Heart right ventricle (tissue), 16 donors: Measurements from ENCODE around the gene PADI4. TPM values are rescaled to one million over a fixed set of nuclear protein-coding genes. Genes with fewer than 3 reads are reported as not detected.
"Not testable (repeated sequence)": the region's sequence is repeated elsewhere in the genome, so short reads cannot be mapped to it uniquely, and the experiment has no call there.

Source experiments
- ATAC-seq, 8 donors: fragments of 200-7000 bp; cut with Tn5 transposase; one replicate each; pipeline ENCODE4 v1.9.1; 2020; ENCODE audit warnings: mild to moderate bottlenecking in 8 of 8, moderate library complexity in 8 of 8, moderate number of reproducible peaks in 1 of 8
- DNase-seq, 2 donors: peaks; one replicate each; pipeline ENCODE4 v3.0.0-alpha.2; 2020
- H3K27ac ChIP-seq, 10 donors: fragments of 200-600 bp; sonication (generic) in 2 of 10; one replicate each; pipeline versions ENCODE4 v1.5.0 to v1.8.0; 2020 to 2022; ENCODE audit warnings: mild to moderate bottlenecking in 3 of 10
- H3K27me3 ChIP-seq, 7 donors: fragments of 200-600 bp; one replicate each; pipeline ENCODE4 v1.8.0; 2021 to 2022; ENCODE audit warnings: mild to moderate bottlenecking in 2 of 7
- H3K36me3 ChIP-seq, 9 donors: fragments of 200-600 bp; sonication (generic) in 1 of 9; one replicate each; pipeline versions ENCODE4 v1.5.0 to v1.8.0; 2020 to 2022; ENCODE audit warnings: mild to moderate bottlenecking in 2 of 9
- H3K4me1 ChIP-seq, 9 donors: fragments of 200-600 bp; sonication (generic) in 1 of 9; one replicate each; pipeline versions ENCODE4 v1.5.0 to v1.8.0; 2020 to 2022; ENCODE audit warnings: mild to moderate bottlenecking in 4 of 9
- H3K4me3 ChIP-seq, 10 donors: fragments of 200-600 bp; sonication (generic) in 2 of 10; one replicate each; pipeline versions ENCODE4 v1.5.0 to v1.8.0; 2020 to 2022; ENCODE audit warnings: mild to moderate bottlenecking in 7 of 10, moderate library complexity in 2 of 10
- H3K9me3 ChIP-seq, 11 donors: fragments of 200-600 bp in 10 of 11; sonication (generic) in 2 of 11; one replicate each; pipeline versions ENCODE4 v1.5.0 to v1.8.0; 2013 to 2022; ENCODE audit warnings: mild to moderate bottlenecking in 2 of 11, control low read depth in 1 of 11, moderate library complexity in 1 of 11
- CTCF ChIP-seq, 9 donors: fragments of 200-600 bp; sonication (generic) in 2 of 9; IDR thresholded peaks; one replicate each; pipeline versions ENCODE4 v1.5.0 to v1.8.0; 2021 to 2022; ENCODE audit warnings: antibody characterized with exemption in 9 of 9, mild to moderate bottlenecking in 5 of 9, moderate library complexity in 1 of 9
- WGBS, 2 donors: extraction: QIAGEN DNeasy Blood & Tissue Kit; methylation state at CpG; one replicate each; pipeline ENCODE4 v1.1.7; 2013; ENCODE audit warnings: inconsistent platforms in 1 of 2; 5-methylcytosine and 5-hydroxymethylcytosine counted together
- intact Hi-C, 10 donors: fragments of 100-400 bp; cut with DNase I; formaldehyde crosslinking; loops; one replicate each; pipeline versions ENCODE4 v1.11.1 to v1.14.2; 2022
- polyA plus RNA-seq, 2 donors: library from polyadenylated mRNA; stranded (reverse); fragments of 200-250 nt; gene quantifications; one replicate each; pipeline ENCODE4 v1.2.3, GENCODE V29; 2013
- total RNA-seq, 10 donors: library from RNA; stranded (reverse); fragmentation: NEBNext Ultra II Directional in 3 of 10; extraction: Animal tissue kit (Norgen Biotek cat#: 25700) in 3 of 10; gene quantifications; one replicate each; pipeline versions ENCODE4 v1.2.1 to v1.2.4, GENCODE V29; 2021 to 2023
- donor health status: Arrhythmogenic right ventricular cardiomyopathy.
- donor health status: ischemic (EF 13 %, LVEDD 7.1; RV severe dilation, severe dysfunction).
- donor health status: healthy with polysubstance abuse.
- donor health status: DM: no; HTN: yes; CAD: no.
- donor health status: DM: no; HTN: no; CAD: no.
- donor health status: ischemic (EF 25% LVEDD 6.9; RV normal size, moderate dysfunction).
- donor health status: ischemic (EF 25% LVEDD 5.7; RV mildly dilated, moderate dysfunction).
- donor health status: healthy.
- donor health status: DM: yes; HTN: yes; CAD: no.
- donor health status: Ischemic cardiomyopathy.
- donor health status: ischemic (EF 35%, LVEDD 5.7; RV mildly dilated, moderate dysfunction).
- donor health status: nonischemic (EF 11% LVEDD 7.7; RV severe dilation, severe dysfunction).
- donor health status: DM: yes; HTN: yes; CAD: no.
- donor health status: PGD.
- donor health status: ischemic (EF 29% LVEDD 5.4; RV normal size, mild dysfunction).
- donor health status: nonischemic (EF 23%, LVEDD 6.1; RV moderate dilation, normal function).

Gene PADI4
- total and polyA plus RNA-seq, 12 donors, result 0.06 to 3.0 (median 0.61) TPM; not detected in 2

GRCh38 chr1:17338706-17339493, 30.9 kb downstream of the PADI4 start:
- intact Hi-C loops, result loop anchor here in 7 of 10 donors (5.0 to 10.0 kb wide), 4 partner anchors 212 to 277 kb away; no protein-coding TSS in a partner anchor
- no peak for DNase-seq
- H3K4me1 ChIP-seq, result no peaks in the 10 kb centered on the region
- no peaks in the 10 kb centered on the region for H3K36me3 ChIP-seq
- no peak overlapping the region for H3K4me3 ChIP-seq
- no peak overlapping the region for H3K27ac ChIP-seq
- WGBS, 2 donors, result 68 to 71% methylated on average over 15 of the region's 15 CpGs
- no peaks in the 10 kb centered on the region for H3K9me3 ChIP-seq
- no peak for ATAC-seq
- peaks cover 0 to 48% (median 29%) of the 10 kb centered on the region in 7 donors for H3K27me3 ChIP-seq
- no peak for TF ChIP-seq CTCF (IDR thresholded peaks at IDR 0.05)

- 66 to 81% methylated on average over 7 of the region's 7 CpGs for WGBS, 2 donors
- TF ChIP-seq CTCF (IDR thresholded peaks at IDR 0.05), result no peak
- no peaks in the 10 kb centered on the region for H3K9me3 ChIP-seq
- H3K27me3 ChIP-seq, result peaks cover 0 to 48% (median 29%) of the 10 kb centered on the region in 7 donors
- H3K4me3 ChIP-seq, result no peak overlapping the region
- no peaks in the 10 kb centered on the region for H3K36me3 ChIP-seq
- ATAC-seq, result no peak
- no peaks in the 10 kb centered on the region for H3K4me1 ChIP-seq
- H3K27ac ChIP-seq, result no peak overlapping the region
- DNase-seq, result no peak
- intact Hi-C loops, result loop anchor here in 7 of 10 donors (5.0 to 10.0 kb wide), 4 partner anchors 212 to 277 kb away; no protein-coding TSS in a partner anchor
Observed at GRCh38 chr1:17339521-17339920, 31.5 kb downstream of the PADI4 start.

DNA sequence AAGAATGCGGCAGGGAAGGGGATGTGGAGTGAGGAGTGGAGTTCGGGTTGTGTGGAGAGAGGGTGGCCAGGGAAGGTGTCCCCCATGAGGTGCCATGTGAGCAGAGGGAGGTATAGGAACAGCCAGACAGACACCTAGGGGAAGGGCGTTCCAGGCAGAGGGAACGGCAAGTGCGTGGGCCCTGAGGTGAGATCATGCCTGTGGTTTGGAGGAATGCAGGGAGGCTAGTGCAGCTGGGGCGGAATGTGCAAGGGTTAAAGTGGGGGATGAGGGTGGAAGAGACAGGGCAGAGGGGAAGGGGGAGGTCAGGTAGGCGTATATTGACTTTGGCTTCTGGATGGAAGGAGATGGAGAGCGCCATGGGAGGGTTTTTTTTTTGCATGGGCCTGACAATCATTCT, 32.4 kb downstream of the PADI4 start:
- DNase-seq (no peak), ATAC-seq (no peak)
- intact Hi-C loops, result loop anchor here in 1 of 10 donors (5.0 kb wide), 1 partner anchor 273 kb away; no protein-coding TSS in a partner anchor
- no peaks in the 10 kb centered on the region for H3K36me3 ChIP-seq
- peaks cover 0 to 50% (median 27%) of the 10 kb centered on the region in 7 donors for H3K27me3 ChIP-seq
- H3K4me3 ChIP-seq, result no peak overlapping the region
- H3K9me3 ChIP-seq, result no peaks in the 10 kb centered on the region
- no peak overlapping the region for H3K27ac ChIP-seq
- 74 to 78% methylated on average over 8 of the region's 8 CpGs for WGBS, 2 donors
- H3K4me1 ChIP-seq, result no peaks in the 10 kb centered on the region
- no peak for TF ChIP-seq CTCF (IDR thresholded peaks at IDR 0.05)

DNA sequence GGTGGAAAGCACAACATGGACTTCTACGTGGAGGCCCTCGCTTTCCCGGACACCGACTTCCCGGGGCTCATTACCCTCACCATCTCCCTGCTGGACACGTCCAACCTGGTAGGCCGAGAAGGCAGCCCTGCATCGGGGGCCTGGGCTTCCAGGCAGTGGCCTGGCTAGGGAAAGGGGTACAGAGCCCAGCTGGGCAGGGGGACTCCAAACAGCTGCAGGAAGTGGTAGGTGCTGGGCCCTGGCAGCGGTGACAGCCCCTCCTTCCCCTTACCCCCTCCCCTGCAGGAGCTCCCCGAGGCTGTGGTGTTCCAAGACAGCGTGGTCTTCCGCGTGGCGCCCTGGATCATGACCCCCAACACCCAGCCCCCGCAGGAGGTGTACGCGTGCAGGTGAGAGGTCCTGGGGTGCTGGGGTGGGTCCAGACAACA, 34.0 kb downstream of the PADI4 start:
- WGBS, 2 donors, result 64 to 72% methylated on average over 17 of the region's 17 CpGs

GRCh38 chr1:17345506-17345905, 37.5 kb downstream of the PADI4 start:
- 86 to 95% methylated on average over 5 of the region's 5 CpGs for WGBS, 2 donors
- DNase-seq, H3K4me3 ChIP-seq, intact Hi-C loops, H3K27ac ChIP-seq, H3K4me1 ChIP-seq, ATAC-seq, H3K36me3 ChIP-seq, H3K9me3 ChIP-seq: not testable (repeated sequence)
- peaks cover 0 to 62% (median 28%) of the 10 kb centered on the region in 7 donors for H3K27me3 ChIP-seq

More for the DNA sequence above, 34.0 kb downstream of the PADI4 start:
- no peak for TF ChIP-seq CTCF (IDR thresholded peaks at IDR 0.05)
- H3K4me1 ChIP-seq, result no peaks in the 10 kb centered on the region
- H3K27ac ChIP-seq, result no peak overlapping the region
- no peak overlapping the region for H3K4me3 ChIP-seq
- H3K36me3 ChIP-seq, result no peaks in the 10 kb centered on the region
- DNase-seq, result no peak
- intact Hi-C loops, result loop anchor here in 1 of 10 donors (5.0 kb wide), 1 partner anchor 275 kb away; no protein-coding TSS in a partner anchor
- no peaks in the 10 kb centered on the region for H3K9me3 ChIP-seq
- H3K27me3 ChIP-seq, result peaks cover 0 to 49% (median 16%) of the 10 kb centered on the region in 7 donors
- ATAC-seq, result no peak
